GM12878 (cell line): ENCODE measurements around the gene SMIM34. TPM values are rescaled to one million over a fixed set of nuclear protein-coding genes. Genes with fewer than 3 reads are reported as not detected.

Experiments used
- ATAC-seq: fragments of 200-7000 bp; cut with Tn5 transposase; 3 replicates; pipeline ENCODE4 v1.9.1; 2020; ENCODE audit warnings: mild to moderate bottlenecking, moderate library complexity
- BruUV-seq: library from RNA; stranded (reverse); fragments of 400-500 nt; replicated peaks from 2 replicates; lab custom pipeline; 2021; lab: Mats Ljungman, UMichigan
- CTCF ChIA-PET: fragments of 300-600 bp; sonication (Branson Sonifier 250); formaldehyde crosslinking; extraction: SDS; loops from one replicate; lab custom pipeline; 2021; ENCODE audit warnings: inconsistent platforms; lab: Yijun Ruan, JAX
- POLR2A ChIA-PET: fragments of 350-600 bp; formaldehyde crosslinking; extraction: SDS; loops from one replicate; lab custom pipeline; 2021; ENCODE audit warnings: inconsistent platforms; lab: Charles Lee
- RAD21 ChIA-PET: fragments of 300-600 bp; sonication (Branson Sonifier 250); formaldehyde crosslinking; loops from one replicate; lab custom pipeline; 2023; ENCODE audit warnings: antibody characterized with exemption; ENCODE audit not compliant: unreplicated experiment; lab: Charles Lee
- SMC1A ChIA-PET: fragments of 300-600 bp; sonication (Branson Sonifier 250); formaldehyde crosslinking; loops from one replicate; lab custom pipeline; 2023; ENCODE audit not compliant: unreplicated experiment, uncharacterized antibody; lab: Charles Lee
- DNase-seq: peaks from one replicate; pipeline ENCODE4 v3.0.0-alpha.2; 2011; ENCODE audit warnings: low read depth, low spot score
- FAIRE-seq: peaks from 3 replicates; lab custom pipeline; 2011; peaks lifted over from hg19 to GRCh38; lab: Jason Lieb, UNC
- H2AFZ ChIP-seq: 2 replicates; pipeline ENCODE4 v1.6.0; 2011; ENCODE audit warnings: low read depth, low read length, control low read depth; ENCODE audit not compliant: control insufficient read depth
- H3K27ac ChIP-seq: 2 replicates; pipeline ENCODE4 v1.5.1; 2011; ENCODE audit warnings: control low read depth; ENCODE audit not compliant: control insufficient read depth, insufficient read depth
- H3K27me3 ChIP-seq, 2 experiments: replicated peaks in 1 of 2; 2 replicates each; pipeline versions ENCODE4 v1.6.0 to v1.6.1; 2011; ENCODE audit warnings: low read length in 1 of 2; ENCODE audit not compliant: control insufficient read depth in 2 of 2, insufficient read depth in 2 of 2
- H3K36me3 ChIP-seq, 2 experiments: 2 replicates each; pipeline ENCODE4 v1.5.1; 2011; ENCODE audit warnings: low read length in 1 of 2; ENCODE audit not compliant: control insufficient read depth in 2 of 2, insufficient read depth in 2 of 2
- H3K4me1 ChIP-seq: 2 replicates; pipeline ENCODE4 v1.6.1; 2011; ENCODE audit warnings: mild to moderate bottlenecking, low read length, moderate library complexity, mixed read lengths; ENCODE audit not compliant: control insufficient read depth, insufficient read depth
- H3K4me2 ChIP-seq: 2 replicates; pipeline ENCODE4 v1.6.0; 2011; ENCODE audit warnings: control low read depth; ENCODE audit not compliant: control insufficient read depth, insufficient read depth
- H3K4me3 ChIP-seq: fragments of 200-600 bp; sonication (generic); 2 replicates; pipeline ENCODE4 v1.5.1; 2016
- H3K79me2 ChIP-seq: 2 replicates; pipeline ENCODE4 v1.6.0; 2011; ENCODE audit warnings: low read length; ENCODE audit not compliant: control insufficient read depth, insufficient read depth
- H3K9ac ChIP-seq: 2 replicates; pipeline ENCODE4 v1.8.0; 2011; ENCODE audit warnings: low read length, control low read depth, mixed read lengths; ENCODE audit not compliant: control insufficient read depth, insufficient read depth
- H3K9me3 ChIP-seq: replicated peaks from 3 replicates; pipeline ENCODE4 v1.5.1; 2011; ENCODE audit warnings: mild to moderate bottlenecking, low read length; ENCODE audit not compliant: control insufficient read depth, insufficient read depth
- H4K20me1 ChIP-seq: 2 replicates; pipeline ENCODE4 v1.6.0; 2011; ENCODE audit not compliant: control insufficient read depth, insufficient read depth
- ASH2L ChIP-seq: fragments of 300-600, 200-600 bp; sonication (generic); IDR thresholded peaks from 2 replicates; pipeline ENCODE4 v1.6.1; 2017; ENCODE audit warnings: low read depth, mild to moderate bottlenecking, borderline replicate concordance
- EED ChIP-seq: sonication (generic); IDR thresholded peaks from 2 replicates; pipeline ENCODE4 v1.6.1; 2016; ENCODE audit warnings: antibody characterized with exemption, low read depth
- EP300 ChIP-seq, 2 experiments: fragments of 150-350 bp in 1 of 2; IDR thresholded peaks; 2 replicates each; pipeline ENCODE4 v1.6.1; 2011 to 2012; ENCODE audit warnings: low read depth in 2 of 2, low read length in 2 of 2, borderline replicate concordance in 1 of 2, improper control_type of control experiment in 1 of 2, inconsistent platforms in 1 of 2; ENCODE audit not compliant: control insufficient read depth in 1 of 2
- PAX8 ChIP-seq: fragments of 450-650 bp; IDR thresholded peaks from 2 replicates; pipeline ENCODE4 v1.6.1; 2017; ENCODE audit warnings: mild to moderate bottlenecking, moderate library complexity
- SIN3A ChIP-seq: IDR thresholded peaks from 2 replicates; pipeline ENCODE4 v1.6.1; 2012; ENCODE audit warnings: low read depth, low read length, improper control_type of control experiment
- SMAD1 ChIP-seq: fragments of 450-650 bp; IDR thresholded peaks from 2 replicates; pipeline ENCODE4 v1.6.1; 2018; ENCODE audit warnings: mild to moderate bottlenecking, low read depth; ENCODE audit not compliant: partially characterized antibody
- SMC3 ChIP-seq: IDR thresholded peaks from 2 replicates; pipeline ENCODE4 v1.6.1; 2011; ENCODE audit warnings: low read length, improper control_type of control experiment, borderline replicate concordance
- YY1 ChIP-seq: IDR thresholded peaks from 2 replicates; pipeline ENCODE4 v1.6.1; 2011; ENCODE audit warnings: low read depth, mild to moderate bottlenecking, low read length
- ZBED1 ChIP-seq: IDR thresholded peaks from 2 replicates; pipeline ENCODE4 v1.6.1; 2016; ENCODE audit warnings: borderline replicate concordance
- ZNF217 ChIP-seq: fragments of 450-650 bp; IDR thresholded peaks from 2 replicates; pipeline ENCODE4 v1.6.1; 2017; ENCODE audit warnings: antibody characterized with exemption, mild to moderate bottlenecking
- WGBS: methylation state at CpG from one replicate; pipeline ENCODE4 v1.1.6; 2016; ENCODE audit warnings: low lambda C conversion rate; ENCODE audit not compliant: insufficient replicate concordance, insufficient coverage; ENCODE audit errors: missing lambda C conversion rate; 5-methylcytosine and 5-hydroxymethylcytosine counted together
- in situ Hi-C: fragments of 300-500 bp; cut with MboI; formaldehyde crosslinking; loops from 9 replicates; pipeline ENCODE4 v1.14.3; 2018; ENCODE audit warnings: mixed read lengths
- intact Hi-C: fragments of 100-400 bp; cut with micrococcal nuclease; formaldehyde crosslinking; loops from one replicate; pipeline ENCODE4 v1.14.2; 2022; ENCODE audit not compliant: unreplicated experiment
- polyA plus RNA-seq, 11 experiments: library from polyadenylated mRNA; depleted of rRNA in 4 of 11; unstranded in 6 of 11; stranded (reverse) in 5 of 11; fragments of >200 nt; fragmentation: Nextera tagmentation in 4 of 11; fragmentation: Illumina TruSeq in 1 of 11; extraction: Ambion mirVana in 4 of 11; extraction: Trizol in 1 of 11; gene quantifications; 1 replicate in 1 of 11; 2 replicates in 10 of 11; pipeline versions ENCODE4 v1.2.1 to v1.2.3, GENCODE V29; 2011 to 2016; ENCODE audit warnings: inconsistent platforms in 2 of 11, missing spikeins in 2 of 11, low read depth in 1 of 11
- total RNA-seq, 4 experiments: library from RNA; depleted of rRNA in 3 of 4; stranded (reverse); fragments of >200 nt in 3 of 4; fragmentation: Illumina TruSeq in 1 of 4; extraction: Trizol in 1 of 4; gene quantifications; 2 replicates each; pipeline versions ENCODE4 v1.2.1 to v1.2.3, GENCODE V29; 2013 to 2021
- TF ChIP-seq, protein P1 (sequence below): IDR thresholded peaks from 2 replicates; pipeline ENCODE4 v1.6.1; 2011; ENCODE audit warnings: mild to moderate bottlenecking, low read depth, low read length, moderate library complexity; ENCODE audit not compliant: insufficient replicate concordance
- TF ChIP-seq, protein P2 (sequence below): IDR thresholded peaks from 2 replicates; pipeline ENCODE4 v1.6.1; 2011; ENCODE audit warnings: borderline replicate concordance, low read depth, mild to moderate bottlenecking, moderate library complexity, mixed read lengths, low read length; ENCODE audit not compliant: insufficient read depth; ENCODE audit errors: extremely low read length
- TF ChIP-seq, protein P3 (sequence below): fragments of 450-650 bp; IDR thresholded peaks from 2 replicates; pipeline ENCODE4 v1.6.1; 2014; ENCODE audit warnings: mild to moderate bottlenecking
- TF ChIP-seq, protein P4 (sequence below): fragments of 150-350 bp; IDR thresholded peaks from 2 replicates; pipeline ENCODE4 v1.6.1; 2016; ENCODE audit warnings: low read depth, low read length

The SMIM34 gene
- total and polyA plus RNA-seq, 10 of the 15 experiments (the other 5 are each of a cell fraction or from before 2014, with no cell fraction given), result not detected

DNA sequence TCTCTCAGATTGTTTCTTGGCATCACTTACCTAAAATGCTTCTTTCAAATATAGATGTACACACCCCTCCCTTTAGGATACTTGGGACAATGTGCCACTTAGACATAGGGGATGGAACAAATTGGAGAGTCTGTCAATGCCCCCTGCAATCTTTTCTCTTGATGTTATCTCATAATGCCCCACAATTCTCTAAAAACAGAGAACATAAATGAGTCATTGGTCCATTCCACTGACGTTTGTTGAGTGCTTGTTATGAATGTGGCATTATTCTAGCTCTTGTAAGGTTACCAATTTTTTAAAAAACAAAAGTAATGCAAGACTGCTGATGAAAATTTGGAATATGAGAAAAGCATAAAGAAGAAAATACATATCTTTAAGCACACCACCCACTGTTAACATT, 54.0 kb downstream of the SMIM34 start:
- in situ Hi-C loops (no loop called here), intact Hi-C loops (no loop called here)
- TF ChIP-seq EP300 (IDR thresholded peaks at IDR 0.05; ENCODE audit: borderline replicate concordance in 1 of 2, control insufficient read depth in 1 of 2, low read depth in 2 of 2, low read length in 2 of 2) (no peak), SMC3 (no peak), ZNF217 (no peak), ASH2L (no peak), SMAD1 (no peak), YY1 (no peak), EED (no peak), PAX8 (no peak), SIN3A (no peak), ZBED1 (no peak)
- TF ChIP-seq, protein P1, sequence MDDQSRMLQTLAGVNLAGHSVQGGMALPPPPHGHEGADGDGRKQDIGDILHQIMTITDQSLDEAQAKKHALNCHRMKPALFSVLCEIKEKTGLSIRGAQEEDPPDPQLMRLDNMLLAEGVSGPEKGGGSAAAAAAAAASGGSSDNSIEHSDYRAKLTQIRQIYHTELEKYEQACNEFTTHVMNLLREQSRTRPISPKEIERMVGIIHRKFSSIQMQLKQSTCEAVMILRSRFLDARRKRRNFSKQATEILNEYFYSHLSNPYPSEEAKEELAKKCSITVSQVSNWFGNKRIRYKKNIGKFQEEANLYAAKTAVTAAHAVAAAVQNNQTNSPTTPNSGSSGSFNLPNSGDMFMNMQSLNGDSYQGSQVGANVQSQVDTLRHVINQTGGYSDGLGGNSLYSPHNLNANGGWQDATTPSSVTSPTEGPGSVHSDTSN, result no peak
- TF ChIP-seq, protein P2, sequence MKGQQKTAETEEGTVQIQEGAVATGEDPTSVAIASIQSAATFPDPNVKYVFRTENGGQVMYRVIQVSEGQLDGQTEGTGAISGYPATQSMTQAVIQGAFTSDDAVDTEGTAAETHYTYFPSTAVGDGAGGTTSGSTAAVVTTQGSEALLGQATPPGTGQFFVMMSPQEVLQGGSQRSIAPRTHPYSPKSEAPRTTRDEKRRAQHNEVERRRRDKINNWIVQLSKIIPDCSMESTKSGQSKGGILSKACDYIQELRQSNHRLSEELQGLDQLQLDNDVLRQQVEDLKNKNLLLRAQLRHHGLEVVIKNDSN, result no peak
- TF ChIP-seq, protein P3, sequence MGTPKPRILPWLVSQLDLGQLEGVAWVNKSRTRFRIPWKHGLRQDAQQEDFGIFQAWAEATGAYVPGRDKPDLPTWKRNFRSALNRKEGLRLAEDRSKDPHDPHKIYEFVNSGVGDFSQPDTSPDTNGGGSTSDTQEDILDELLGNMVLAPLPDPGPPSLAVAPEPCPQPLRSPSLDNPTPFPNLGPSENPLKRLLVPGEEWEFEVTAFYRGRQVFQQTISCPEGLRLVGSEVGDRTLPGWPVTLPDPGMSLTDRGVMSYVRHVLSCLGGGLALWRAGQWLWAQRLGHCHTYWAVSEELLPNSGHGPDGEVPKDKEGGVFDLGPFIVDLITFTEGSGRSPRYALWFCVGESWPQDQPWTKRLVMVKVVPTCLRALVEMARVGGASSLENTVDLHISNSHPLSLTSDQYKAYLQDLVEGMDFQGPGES, result no peak
- TF ChIP-seq, protein P4, sequence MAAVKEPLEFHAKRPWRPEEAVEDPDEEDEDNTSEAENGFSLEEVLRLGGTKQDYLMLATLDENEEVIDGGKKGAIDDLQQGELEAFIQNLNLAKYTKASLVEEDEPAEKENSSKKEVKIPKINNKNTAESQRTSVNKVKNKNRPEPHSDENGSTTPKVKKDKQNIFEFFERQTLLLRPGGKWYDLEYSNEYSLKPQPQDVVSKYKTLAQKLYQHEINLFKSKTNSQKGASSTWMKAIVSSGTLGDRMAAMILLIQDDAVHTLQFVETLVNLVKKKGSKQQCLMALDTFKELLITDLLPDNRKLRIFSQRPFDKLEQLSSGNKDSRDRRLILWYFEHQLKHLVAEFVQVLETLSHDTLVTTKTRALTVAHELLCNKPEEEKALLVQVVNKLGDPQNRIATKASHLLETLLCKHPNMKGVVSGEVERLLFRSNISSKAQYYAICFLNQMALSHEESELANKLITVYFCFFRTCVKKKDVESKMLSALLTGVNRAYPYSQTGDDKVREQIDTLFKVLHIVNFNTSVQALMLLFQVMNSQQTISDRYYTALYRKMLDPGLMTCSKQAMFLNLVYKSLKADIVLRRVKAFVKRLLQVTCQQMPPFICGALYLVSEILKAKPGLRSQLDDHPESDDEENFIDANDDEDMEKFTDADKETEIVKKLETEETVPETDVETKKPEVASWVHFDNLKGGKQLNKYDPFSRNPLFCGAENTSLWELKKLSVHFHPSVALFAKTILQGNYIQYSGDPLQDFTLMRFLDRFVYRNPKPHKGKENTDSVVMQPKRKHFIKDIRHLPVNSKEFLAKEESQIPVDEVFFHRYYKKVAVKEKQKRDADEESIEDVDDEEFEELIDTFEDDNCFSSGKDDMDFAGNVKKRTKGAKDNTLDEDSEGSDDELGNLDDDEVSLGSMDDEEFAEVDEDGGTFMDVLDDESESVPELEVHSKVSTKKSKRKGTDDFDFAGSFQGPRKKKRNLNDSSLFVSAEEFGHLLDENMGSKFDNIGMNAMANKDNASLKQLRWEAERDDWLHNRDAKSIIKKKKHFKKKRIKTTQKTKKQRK, result no peak
- Histone ChIP-seq H4K20me1 (no peaks in the 10 kb centered on the region), H3K27ac (no peak overlapping the region), H3K36me3 (no peaks in the 10 kb centered on the region), H3K4me3 (no peak overlapping the region), H3K4me2 (no peak overlapping the region), H3K9ac (no peak overlapping the region), H3K4me1 (no peaks in the 10 kb centered on the region), H3K27me3 (no peaks in the 10 kb centered on the region), H3K79me2 (no peaks in the 10 kb centered on the region), H3K9me3 (no peaks in the 10 kb centered on the region), H2AFZ (no peak overlapping the region)
- 5% methylated on average over 1 of the region's 1 CpG for WGBS
- RAD21 ChIA-PET, result interaction anchor here (1.9 kb wide), 1 partner anchor 447 kb away, joined by 4 read pairs; no protein-coding TSS in a partner anchor
- BruUV-seq, result no TSS peak
- SMC1A ChIA-PET, result no interaction called here
- POLR2A ChIA-PET, result no interaction called here
- CTCF ChIA-PET, result no interaction called here
- ATAC-seq (no peak), DNase-seq (no peak), FAIRE-seq (no peak)
